Activated naive CD8-positive, alpha-beta T cell treated with anti-CD3 and anti-CD28 coated beads, Interleukin-2, amount 50 U/mL, for 16 hours (primary cell): ENCODE results near the gene SNX3.
"Not testable (repeated sequence)": the region's sequence is repeated elsewhere in the genome, so short reads cannot be mapped to it uniquely, and the experiment has no call there.

Experiments used
- DNase-seq: peaks from one replicate; pipeline ENCODE4 v3.0.0-alpha.2; 2020; ENCODE audit warnings: low read depth, low spot score

SNX3 gene

DNA sequence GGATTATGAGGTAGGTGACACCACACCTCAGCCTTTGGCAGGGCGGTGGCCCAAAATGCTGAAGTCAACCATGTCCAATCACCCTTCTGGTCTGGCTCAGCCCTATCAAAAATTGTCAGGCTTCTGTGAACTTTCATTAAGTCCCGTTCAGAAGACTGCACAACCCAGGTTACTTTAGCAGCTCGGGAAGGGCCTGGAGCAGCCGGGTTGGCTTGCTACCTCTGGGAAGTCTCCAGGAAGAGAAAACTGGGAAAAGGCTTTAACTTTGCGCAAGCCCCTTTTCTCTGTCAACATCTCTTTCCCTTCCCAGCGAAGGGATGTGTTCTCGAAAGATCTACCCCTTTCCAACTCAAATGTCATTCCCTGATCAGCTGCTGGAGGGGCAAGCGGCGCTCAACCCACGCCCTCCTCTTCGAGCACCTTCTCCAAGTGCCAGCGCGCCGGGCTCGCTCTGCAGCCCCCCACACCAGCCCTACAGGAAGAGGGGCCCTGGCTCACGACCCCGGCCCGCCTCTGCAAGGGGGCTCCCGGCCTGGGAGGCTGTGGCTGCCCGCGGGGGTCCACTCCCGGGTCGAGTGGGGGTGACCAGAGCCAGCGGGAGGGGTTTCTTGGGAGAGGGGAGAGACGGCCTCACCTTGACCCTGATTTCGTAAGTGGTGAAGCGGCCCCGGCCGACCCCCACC lies 573 bp downstream of the SNX3 start:
- DNase-seq: no peak

DNA sequence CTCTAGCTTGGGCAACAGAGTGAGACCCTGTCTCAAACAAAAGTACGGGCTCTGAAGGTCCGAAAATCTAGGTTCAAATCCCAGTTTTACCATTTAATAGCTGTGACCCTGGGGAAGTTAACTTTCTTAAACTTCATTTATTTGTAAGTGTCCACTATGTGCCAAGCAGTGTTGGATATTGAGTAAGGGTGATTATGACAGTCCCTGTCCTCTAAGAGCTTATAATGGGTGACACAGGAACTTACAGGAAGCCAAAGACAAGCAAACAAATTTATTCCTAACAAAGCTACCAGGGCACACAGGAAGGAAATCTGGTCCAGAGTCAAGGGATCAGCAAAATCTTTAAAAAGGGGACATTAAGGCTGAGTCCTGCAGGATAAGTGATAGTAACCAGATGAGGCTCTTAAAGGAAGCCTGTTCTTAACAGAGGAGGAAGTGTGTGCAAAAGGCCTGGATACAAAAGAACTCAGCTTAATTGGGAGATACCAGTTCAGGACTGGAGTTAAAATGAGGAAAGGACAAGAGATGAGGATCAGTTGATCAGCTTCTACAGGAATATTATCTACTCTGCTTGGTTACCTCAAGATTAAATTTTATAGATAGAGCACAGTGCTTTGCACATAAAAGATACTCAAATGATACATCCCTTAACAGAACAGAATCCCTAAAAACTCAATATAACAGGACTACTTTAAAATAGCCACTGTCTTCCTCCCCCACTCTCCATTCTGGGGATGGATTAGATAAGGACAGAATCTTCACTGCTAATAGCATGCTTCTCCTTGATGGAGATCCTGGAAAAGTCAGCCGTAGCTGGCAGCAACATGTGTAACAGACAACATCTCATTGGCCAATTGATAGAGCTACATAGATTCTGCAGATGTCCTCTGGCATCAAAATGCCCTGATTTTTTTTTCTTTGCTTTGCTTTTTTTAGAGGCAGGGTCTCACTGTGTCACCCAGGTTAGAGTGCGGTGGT lies 6.1 kb downstream of the SNX3 start:
- DNase-seq: no peak

DNA sequence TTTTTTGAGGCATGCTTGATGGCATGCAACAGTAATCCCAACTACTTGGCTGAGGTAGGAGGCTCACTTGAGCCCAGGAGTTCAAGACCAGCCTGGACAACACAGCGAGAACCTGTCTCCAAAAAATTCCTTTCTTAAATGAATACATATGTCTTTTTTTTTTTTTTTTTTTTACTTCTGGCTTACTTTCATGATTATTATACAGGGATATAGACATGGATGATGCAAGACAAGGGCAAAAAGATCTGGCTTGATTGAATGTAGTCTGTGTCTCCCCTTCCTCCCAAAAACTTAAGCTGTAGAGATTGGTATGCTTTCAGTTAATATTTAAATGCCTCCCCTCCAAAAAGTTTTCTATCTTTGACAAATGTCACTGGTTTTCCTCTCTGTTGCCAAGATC lies 7.6 kb downstream of the SNX3 start:
- DNase-seq: no peak

DNA sequence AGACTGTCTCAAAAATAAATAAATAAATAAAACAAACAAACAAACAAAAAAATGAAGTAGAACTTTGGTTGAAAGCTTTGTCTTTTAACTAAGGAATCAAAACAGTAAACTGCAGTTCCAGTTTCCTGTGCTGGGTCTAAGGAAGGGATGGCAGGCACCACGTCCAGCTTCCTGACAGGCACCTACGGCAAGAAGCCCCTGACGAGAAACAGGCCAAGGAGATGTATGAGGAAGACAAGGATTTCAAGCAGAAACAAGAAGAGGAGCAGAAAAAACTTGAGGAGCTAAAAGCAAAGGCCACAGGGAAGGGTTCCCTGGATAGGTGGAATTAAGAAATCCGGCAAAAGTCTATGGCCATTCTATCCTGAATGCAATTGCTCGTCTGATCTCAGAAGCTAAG lies 8.8 kb downstream of the SNX3 start:
- no peak for DNase-seq

DNA sequence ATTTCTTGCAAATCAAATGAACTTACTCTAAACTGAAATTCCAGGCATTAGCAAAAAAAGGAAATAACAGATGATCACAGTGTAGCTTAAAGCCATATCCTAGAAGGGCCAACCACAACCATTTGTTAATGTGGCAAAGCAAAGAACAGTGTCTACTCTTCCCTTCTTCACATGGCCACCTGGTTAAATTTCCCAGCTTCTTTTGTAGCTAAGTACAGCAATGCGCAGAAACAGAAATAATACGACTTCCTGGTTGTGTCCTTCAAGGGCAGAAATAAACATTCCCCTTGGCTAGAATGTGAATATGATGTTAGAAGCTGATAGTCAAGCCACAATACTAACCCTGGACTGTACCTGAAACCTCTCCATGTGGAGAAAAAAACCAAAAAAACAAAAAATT lies 9.6 kb downstream of the SNX3 start:
- no peak for DNase-seq

DNA sequence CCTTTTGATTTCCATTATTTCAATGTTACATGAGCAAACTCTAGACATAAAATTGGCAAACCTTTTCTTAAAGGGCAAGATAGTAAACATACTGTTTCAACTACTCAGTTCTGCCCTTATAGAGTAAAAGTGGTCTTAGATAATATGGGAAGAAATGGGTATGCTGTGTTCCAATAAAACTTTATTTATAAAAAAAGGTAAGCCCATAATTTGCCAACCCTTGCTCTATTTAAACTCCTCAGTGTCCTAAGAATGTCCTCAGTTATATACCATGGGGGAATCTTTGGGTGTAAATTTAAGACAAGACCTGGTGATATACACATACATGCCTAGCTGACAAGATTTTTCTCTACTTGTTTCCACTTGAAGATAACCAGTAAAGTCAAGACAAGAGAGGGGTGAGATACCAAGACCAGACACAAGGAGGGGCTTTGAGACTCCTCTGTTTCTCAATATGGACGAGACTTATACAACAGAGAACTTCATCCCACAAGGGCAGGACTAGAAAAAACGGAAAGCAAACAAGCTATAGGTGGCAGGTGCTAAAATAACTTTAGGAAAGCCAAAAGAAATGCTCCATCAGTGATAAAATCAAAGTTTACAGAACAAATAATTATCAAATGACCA lies 10.5 kb downstream of the SNX3 start:
- DNase-seq: no peak

DNA sequence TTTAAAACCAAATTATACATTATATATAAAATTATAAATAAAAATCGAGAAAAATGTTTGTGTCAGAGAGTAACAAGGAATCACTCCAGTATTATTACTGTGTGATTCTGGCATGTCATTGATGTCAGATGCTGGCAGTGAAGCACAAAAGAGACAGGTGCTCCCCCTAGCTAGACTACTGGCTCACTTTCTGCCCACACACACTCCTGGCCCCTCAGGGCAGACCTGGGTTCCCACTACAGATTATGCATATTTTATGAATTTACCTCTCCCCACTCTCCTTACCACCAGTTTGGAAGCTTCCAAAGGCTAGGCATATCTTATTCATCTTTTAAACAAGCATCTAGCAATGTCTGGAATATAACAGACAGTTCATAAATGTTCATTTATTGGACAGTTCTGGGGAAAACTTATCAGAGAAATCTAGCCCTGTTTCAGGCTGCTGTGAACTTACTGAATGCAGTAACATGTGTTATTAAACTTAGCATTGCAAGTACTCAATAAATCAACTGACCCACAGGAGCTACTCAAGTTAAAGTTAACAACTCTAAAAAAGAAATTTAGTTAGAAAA lies 12.8 kb downstream of the SNX3 start:
- no peak for DNase-seq

DNA sequence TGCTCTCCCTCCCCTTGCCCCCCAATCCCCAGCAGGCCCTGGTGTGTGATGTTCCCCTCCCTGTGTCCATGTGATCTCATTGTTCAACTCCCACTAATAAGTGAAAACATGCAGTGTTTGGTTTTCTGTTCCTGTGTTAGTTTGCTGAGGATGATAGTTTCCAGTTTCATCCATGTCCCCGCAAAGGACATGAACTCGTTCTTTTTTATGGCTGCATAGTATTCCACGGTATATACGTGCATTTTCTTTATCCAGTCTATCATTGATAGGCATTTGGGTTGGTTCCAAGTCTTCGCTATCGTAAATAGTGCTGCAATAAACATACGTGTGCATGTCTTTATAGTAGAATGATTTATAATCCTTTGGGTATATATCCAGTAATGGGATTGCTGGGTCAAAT lies 15.7 kb downstream of the SNX3 start:
- DNase-seq: not testable (repeated sequence)

DNA sequence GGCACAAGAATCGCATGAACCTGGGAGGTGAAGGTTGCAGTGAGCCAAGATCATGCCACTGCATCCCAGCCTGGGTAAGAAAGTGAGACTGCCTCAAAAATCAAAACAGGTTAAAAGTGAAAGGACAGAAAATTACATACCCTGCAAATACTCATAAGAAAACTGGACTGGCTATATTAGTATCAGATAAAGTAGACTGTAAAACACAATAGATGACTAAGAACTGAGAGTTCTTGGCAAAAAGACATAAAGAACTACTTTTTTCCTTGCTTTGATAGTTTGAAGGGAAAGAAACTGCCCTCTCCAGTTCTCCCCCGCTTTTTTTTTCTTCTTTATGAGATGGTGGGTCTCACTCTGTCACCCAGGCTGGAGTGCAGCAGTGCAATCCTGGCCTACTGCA lies 17.0 kb downstream of the SNX3 start:
- no peak for DNase-seq

DNA sequence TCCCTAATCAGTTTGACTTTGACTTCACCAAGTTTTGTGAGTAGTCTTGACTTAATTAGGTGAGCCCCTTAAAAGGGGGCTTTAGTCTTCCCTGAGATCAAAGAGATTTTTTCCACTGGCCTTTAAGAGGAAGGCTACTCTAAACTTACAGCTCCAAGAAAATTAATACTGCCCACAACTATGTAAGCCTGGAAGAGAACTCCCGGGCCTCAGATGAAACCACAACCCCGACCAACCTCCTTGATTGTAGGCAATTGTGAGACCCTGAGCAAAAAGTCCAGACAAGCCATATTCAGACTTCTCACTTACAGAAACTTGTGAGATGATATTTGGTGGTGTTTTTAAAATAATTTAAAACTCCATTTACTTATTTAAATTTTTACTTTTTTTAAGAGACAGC lies 18.1 kb downstream of the SNX3 start:
- no peak for DNase-seq

DNA sequence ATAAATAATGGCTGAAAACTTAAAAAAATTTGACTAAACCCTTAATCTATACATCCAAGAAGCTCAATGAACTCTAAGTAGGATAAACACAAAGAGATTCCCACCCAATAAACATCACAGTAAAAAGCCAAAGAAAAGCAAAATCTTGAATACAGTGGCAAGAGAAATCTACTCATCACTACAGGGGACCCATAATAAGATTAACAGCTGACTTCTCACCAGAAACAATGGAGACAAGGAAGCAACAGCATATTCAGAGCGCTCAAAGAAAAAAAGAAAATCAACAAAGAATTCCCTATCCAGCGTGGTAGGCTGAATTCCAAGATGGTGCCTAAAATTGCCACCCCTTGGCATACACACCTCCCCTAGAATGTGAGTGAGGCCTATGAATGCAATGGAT lies 18.6 kb downstream of the SNX3 start:
- no peak for DNase-seq

DNA sequence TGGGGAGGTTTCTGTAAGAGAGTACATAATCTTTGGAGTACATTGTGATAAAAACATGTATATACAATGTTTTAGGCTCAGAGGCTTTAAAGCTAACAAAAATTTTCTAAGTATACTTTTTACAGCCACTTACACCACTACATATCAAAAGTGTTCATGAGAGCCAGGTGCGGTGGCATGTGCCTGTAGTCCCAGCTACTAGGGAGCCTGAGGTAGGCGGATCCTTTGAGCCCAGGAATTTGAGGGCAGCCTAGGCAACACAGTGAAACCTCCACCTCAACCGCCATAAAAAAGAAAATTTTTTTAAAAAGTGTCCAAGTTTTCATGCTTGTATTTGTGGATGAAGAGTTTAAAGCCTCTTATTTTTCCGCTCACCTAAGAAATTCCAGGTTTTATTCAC lies 22.5 kb downstream of the SNX3 start:
- no peak for DNase-seq

DNA sequence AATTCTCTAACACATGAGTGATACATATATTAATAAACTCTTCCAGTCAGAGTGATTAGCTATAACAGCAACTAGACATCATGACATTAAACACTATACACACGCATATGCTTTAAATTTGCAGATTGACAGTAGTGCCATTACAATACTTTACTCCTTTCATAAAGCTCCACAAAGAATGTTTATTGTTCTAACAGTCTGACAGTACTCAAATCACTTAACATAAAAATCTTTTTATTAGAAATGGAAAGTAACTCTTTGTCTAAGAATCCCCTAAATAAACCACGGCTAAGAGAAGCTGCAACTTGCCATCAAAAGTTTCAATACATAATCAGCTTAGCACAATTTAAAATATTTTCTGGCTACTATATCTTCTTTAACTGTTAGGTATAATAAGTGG lies 24.0 kb downstream of the SNX3 start:
- no peak for DNase-seq

DNA sequence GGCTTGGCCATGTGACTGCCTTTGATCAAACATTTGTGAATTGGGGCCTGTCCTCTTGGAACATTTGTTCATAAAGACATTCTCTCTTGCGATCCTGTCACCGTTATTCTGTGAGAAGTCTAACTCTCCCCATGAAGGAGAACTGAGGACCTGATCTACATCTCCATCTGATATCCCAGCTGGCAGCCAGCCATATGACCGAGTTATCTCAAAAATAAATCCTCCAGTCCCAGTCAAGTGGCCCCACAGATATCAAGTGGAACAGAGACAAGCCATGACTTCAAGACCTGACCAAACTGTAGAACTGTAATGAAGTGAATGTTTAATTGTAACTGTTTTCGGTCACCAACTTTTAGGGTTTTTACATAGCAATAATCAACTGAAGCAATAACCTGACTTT lies 25.7 kb downstream of the SNX3 start:
- DNase-seq: no peak

DNA sequence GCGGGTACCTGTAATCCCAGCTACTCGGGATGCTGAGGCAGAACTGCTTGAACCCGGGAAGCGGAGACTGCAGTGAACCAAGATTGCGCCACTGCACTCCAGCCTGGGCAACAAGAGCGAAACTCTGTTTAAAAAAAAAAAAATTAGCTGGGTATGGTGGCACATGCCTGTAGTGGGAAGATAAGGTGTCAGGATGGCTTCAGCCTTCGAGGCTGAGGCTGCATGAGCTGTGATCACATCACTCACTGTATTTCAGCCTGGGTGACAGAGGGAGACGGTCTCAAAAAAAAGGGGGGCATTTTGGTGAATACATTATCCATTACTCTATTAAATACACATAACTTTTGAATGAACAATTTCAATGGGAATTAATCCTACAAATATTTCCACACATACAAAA lies 32.4 kb downstream of the SNX3 start:
- DNase-seq: no peak

DNA sequence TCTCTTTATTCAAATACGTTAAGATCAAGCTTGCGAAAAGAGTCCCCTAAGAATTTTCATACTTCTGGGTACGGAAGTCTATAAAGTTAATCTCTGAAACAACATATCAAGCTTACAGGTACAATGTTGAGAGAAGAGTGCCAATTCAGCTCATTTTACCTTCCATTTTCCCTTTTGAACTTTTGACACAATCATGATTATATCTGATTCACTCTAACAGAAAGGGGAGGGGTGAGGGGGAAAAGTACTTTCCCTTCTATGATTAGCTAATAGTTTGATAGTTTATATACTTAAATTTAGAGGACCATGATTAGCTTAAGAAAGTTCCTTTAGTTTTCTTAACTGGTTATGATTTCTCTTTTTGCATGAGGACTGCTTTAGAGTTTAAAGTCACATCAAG lies 33.5 kb downstream of the SNX3 start:
- DNase-seq: no peak

DNA sequence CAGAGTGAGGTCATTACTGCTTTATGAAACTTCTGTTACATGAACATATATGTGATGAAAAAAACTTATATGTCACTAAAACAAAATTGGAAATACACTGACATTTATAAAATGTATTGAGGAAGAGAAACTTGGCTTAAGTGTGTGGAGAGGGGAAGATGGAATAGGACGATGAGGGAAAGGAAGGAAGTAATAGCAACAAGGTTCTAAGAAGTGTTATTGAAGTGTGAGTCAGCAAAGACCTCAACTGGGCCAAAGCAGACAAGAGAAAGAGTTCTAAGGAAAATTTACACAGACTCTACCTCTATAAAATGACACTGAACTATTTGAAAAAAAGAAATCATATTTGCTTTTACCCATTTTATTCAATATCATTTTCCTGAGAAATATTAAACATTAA lies 38.3 kb downstream of the SNX3 start:
- no peak for DNase-seq

DNA sequence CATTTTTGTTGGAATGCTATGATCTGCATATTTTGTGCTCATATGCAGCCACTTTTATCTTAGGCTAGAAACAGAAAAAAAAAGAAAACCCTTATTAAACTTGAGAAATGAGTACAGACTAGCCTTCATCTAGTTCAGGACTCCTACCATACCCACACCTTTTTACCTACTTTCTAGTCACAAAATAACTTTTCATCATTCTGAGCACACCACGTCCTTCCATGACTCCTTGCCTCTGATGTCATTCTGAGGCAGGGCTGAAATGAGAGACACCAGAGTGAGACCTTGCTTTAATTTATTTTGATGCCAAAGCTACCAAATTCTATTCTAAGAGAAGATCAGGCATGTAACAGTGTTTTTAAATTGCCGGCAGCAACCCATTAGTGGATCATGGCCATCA lies 38.8 kb downstream of the SNX3 start:
- no peak for DNase-seq

DNA sequence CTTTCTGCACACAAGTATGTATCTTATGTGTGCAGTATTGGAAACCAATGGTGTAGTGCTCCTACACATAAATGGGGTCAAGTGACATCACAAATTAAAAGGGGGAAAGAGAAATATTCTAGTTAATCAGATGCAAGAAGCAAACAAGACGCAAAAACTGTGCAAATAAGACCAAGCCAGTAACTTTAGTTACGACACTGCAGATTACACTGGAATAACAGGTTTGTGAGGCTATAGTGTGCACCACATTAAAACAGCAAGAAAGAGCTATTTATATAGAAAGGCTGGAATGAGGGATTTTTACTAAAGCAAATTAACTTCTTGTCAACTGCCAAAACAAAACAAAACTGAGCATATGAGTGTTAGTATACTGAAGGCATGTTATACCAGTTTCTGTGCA lies 49.2 kb downstream of the SNX3 start:
- no peak for DNase-seq

DNA sequence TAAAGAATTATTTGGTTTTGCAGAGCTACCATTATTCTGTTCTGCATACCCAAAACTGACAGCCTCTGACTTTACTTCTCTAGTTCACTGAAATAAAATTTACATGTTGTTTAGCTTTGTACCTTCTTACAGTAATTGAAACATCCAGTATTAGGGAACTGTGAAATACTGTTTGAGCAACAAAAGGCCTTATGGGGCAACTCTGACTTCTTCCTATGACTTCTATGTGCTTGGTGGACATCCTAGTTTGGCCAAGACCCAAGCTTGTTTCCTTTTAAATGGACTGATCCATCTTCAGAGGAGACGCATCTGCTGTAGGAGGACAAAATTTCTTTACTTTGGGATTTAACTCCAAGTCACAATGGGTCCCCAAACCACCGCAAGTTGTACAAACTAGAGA lies 50.3 kb downstream of the SNX3 start:
- DNase-seq: no peak

DNA sequence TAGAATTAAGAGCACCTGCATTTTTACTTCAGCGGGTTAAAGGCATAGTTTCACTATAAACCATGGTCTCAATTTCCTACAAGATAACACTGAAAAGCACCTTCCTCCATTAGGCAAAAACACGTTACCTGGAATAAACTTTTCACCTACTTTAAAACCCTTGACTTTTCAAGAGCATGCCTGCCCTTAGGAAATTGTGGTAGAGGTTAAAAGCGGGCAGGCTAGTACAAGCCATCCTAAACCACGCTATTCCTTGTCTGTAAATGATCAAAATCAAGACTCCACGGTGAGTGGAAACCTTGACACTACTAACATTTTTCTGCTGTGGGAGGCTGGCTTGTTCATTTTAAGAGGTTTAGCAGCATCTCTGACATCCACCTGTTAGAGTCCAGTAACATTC lies 51.1 kb downstream of the SNX3 start:
- DNase-seq: no peak

DNA sequence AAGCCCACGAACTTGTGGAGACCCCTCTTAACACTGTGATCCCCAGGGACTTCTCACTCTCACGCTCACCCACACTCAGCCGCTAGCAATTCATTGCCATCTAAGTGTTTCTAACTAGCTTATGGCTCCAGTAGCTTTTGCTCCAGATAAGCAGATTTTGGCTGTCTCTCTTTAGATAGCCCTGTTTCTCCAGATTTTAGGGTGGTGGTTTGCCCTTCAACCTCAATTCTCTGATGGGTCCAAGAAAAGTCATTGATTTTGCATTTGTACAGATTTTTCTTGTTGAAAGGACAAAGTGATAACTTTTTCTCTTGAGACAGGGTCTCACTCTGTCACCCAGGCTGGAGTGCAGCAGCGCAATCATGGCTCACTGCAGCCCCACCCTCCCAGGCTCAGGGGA lies 53.8 kb downstream of the SNX3 start:
- no peak for DNase-seq
